Stimulated activated CD8-positive, alpha-beta memory T cell treated with anti-CD3 and anti-CD28 coated beads, Interleukin-15, amount 100 ng/mL, for 48 hours (primary cell): Measurements from ENCODE around the gene CELF6.

ENCODE experiments used
- DNase-seq, 2 donors: peaks; one replicate each; pipeline ENCODE4 v3.0.0-alpha.2; 2020; ENCODE audit warnings: low read depth in 2 of 2

CELF6 gene

DNA sequence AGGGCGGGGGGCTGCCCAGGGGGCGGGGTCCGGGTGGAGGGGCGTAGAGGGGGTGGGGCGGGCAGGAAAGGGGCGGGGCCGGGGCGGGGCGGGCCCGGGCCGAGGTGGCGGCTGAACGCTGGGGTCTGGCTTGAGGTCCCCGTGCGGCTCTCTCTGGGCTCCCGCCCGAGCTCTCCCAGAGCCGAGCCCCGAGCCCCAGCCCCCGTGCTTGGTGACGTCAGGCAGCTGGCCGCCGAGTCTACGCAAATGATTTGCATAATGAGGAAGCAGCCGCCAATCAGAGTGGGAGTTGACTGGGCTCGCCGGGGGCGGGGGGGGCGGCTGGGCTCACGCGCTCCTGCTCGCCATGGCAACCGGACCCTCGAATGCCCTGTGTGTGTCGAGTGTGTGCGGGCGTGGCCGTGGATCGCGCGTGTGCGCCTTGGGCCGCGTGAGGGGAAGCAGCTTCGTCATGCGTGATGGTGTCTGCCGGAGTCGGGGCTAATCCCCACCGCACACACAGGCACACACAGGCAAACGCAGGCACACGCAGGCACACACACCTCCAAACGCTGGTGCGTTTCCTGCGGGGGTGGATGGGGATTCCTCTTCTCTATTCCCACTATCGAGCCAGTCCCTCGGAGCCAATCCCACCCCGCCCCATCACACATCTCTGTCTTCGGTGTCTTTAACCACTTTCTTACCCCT, at the start of gene CELF6:
TSS of gene CELF6 (minus strand) at position 173 of the 687 bp plus-strand sequence. CDS start 283 bp downstream, outside the sequence.
- DNase-seq = peak; percentile 37 to 57

- no peak for DNase-seq
Observed at GRCh38 chr15:72368899-72369298, 48.9 kb upstream of the CELF6 start.

- no peak for DNase-seq
Observed at GRCh38 chr15:72368325-72368724, 48.4 kb upstream of the CELF6 start.

- no peak for DNase-seq
Observed at GRCh38 chr15:72365844-72366243, 45.9 kb upstream of the CELF6 start.

DNA sequence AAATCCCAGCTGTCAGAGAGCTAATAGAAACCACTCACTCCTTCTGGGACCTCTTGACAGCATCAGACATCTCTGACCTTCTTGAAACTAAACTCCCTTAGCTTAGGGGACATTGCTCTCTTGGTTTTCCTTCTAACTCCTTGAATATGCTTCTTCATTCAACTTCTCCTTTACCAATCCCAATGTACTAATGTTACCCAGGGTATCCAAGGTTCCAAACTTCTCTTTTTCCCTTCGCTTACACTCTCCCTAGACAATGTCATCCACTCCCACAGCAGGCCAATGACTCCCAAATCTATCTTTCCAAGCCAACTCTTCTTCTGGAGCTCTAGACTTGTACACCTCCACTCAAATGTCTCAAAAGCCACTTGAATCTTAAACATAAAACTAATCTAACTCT, 41.2 kb upstream of the CELF6 start:
- DNase-seq = no peak

GRCh38 chr15:72358650-72359171, 38.8 kb upstream of the CELF6 start:
- DNase-seq = no peak

- DNase-seq = no peak
Observed at GRCh38 chr15:72358121-72358520, 38.2 kb upstream of the CELF6 start.

- DNase-seq = no peak
Observed at GRCh38 chr15:72354496-72354895, 34.5 kb upstream of the CELF6 start.

DNA sequence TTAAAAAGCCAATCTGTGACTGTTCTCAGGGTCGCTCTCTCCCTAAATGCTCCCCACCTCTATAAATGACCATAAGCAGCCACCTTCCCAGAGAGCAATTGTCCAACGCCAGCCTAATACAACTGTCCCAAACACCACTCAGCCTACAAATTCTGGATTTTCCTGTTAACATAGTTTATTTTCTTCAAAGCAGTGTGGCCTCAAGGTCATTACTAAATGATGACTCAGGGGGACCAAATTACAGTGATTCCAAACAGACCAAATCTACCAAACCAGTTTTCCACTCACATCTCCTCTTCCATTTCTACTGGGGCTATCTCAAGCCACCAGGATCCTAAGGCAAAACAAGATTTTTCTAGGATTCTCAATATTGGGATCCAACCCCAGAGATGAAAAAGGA, 33.3 kb upstream of the CELF6 start:
- no peak for DNase-seq

DNA sequence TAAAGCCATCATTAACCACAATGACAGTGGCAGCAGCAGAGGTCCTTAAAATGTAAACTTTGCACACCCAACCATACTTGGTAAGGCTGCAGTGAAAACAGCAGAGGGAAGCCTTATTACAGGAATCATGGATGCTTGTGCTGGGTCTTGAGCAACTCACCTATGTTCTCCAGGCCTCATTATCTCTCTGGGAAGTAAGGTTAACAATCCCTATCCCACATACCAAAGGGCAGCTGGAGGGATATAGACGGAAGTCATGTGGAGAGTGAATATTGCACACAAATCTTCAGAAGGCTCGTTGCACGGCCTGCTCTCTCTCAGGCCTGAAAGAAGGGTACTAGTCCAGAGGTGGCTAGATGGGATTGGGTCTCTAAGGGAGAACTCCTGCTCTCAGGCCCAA, 25.8 kb upstream of the CELF6 start:
- DNase-seq = no peak

DNA sequence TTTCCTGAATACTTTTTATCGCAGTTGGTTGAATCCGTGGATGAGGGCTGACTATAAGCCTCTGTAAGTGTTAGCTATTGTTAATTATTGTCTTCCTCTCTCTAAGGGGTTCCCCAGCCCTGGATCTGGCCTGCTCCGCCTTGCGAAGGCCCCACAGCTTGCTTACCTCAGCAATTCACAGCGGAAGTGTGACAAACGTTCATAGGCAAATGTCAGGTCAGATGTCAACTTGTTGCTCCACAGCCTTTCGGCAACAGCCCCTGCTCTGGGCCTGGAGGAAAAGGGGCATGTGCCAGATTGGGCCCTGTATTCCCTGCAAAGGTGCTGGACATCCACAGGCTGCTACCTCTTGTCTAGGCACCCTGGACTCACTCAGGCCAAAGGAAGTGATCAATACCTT, 25.3 kb upstream of the CELF6 start:
- DNase-seq = no peak

- DNase-seq = no peak
Observed at GRCh38 chr15:72344602-72345001, 24.6 kb upstream of the CELF6 start.

- no peak for DNase-seq
Observed at GRCh38 chr15:72342385-72342784, 22.4 kb upstream of the CELF6 start.

- no peak for DNase-seq
Observed at GRCh38 chr15:72341361-72341760, 21.4 kb upstream of the CELF6 start.

- no peak for DNase-seq
Observed at GRCh38 chr15:72340366-72340765, 20.4 kb upstream of the CELF6 start.

DNA sequence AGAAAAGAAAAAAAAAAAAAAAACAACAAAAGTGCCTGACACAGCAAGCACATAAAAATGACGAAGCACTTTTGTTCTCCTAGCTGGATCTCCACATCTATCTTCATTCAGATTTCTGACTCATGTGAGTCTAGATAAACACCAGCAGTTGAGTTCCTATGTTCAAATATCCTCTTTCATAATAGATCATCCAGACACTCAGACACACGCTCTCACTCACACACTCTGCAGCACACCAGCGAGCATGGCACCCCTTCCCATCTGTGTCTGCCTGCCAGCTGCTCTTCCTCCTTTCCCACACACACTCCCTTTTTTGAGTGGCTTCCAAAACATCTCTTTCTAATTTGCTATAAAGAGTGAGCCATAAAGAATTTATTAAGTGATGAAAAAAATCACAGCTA, 19.8 kb upstream of the CELF6 start:
- no peak for DNase-seq

GRCh38 chr15:72338617-72339321, 18.8 kb upstream of the CELF6 start:
- no peak for DNase-seq

DNA sequence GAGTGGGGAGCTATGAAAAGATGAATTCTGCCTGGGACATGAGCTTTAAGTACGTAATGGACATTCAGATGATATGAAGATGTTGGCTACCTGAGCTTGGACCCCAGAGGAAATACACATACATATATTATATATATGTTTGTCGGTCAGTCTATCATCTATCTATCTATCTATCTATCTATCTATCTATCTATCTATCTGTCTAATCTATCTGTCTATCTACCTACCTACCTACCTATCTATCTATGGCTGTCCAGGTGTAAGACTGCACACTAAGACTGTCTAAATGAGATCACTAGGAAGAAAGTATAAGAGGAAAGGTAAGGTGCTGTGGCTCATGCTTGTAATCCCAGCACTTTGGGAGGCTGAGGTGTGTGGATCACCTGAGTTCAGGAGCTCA, 18.2 kb upstream of the CELF6 start:
- DNase-seq = no peak

DNA sequence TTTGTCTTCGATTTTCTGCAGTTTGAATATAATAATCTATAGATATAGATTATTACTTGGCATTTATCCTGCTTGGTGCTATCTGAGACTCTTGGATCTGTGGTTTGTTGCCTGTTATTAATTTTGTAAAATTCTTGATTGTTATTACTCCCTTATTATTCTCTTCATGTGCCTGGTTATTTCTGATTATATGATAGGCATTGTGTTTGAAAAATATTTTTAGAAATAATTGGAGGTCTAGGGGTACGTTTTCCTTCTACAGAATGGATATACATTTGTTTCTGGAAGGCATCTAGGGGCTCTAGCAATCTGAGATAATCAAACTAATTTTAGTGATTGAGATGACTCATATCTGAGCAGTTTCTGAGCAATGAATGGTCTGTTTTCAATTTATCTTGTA, 14.9 kb upstream of the CELF6 start:
- no peak for DNase-seq

- DNase-seq = no peak
Observed at GRCh38 chr15:72331021-72331420, 11.1 kb upstream of the CELF6 start.

DNA sequence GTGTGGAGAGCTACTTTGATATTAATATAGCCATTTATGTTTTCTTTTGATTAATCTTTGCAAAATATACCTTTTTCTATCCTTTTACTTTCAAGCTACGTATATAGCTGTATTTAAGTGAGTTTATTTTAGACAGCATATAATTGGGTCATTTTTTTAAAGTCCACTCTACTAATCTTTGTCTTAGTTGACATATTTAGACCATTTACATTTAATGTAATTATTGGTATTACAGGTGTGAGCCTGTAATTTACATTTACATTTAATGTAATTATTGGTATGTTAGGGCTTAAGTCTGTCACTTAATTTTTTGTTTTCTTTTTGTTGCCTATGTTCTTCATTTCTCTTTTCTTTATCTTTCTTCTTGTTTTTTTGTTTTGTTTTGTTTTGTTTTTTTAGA, 3.8 kb upstream of the CELF6 start:
- no peak for DNase-seq

DNA sequence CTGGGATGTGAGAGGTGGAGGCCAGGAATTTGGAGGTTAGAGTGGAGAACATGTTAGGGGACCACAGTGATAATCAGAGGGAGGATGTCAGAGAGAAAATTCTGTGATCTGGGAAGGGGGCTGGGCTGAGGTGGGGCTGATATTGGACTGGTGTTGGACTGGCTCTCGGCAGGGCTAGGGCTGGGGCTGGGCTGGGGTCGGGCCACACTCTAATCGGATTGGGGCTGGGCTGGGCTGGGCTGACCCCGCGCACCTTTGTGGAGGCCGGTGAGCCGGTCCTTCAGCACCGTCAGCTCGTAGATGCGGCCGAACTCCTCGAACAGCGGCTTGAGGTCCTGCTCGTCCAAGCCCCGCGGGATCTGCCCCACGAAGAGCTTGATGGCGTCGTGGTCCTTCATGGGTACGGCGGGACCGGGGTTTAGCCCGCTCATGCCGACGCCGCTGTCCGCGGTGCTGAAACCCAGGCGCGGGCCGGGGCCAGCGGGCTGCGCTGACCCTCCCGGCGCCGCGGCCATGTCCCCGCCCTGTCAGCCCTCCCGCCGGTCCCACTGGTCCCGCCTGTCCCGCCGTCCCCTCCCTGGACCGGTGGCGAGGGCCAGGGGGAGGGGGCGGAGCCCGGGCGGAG, 485 bp downstream of the CELF6 start:
- DNase-seq = peak; percentile 16 to 21

DNA sequence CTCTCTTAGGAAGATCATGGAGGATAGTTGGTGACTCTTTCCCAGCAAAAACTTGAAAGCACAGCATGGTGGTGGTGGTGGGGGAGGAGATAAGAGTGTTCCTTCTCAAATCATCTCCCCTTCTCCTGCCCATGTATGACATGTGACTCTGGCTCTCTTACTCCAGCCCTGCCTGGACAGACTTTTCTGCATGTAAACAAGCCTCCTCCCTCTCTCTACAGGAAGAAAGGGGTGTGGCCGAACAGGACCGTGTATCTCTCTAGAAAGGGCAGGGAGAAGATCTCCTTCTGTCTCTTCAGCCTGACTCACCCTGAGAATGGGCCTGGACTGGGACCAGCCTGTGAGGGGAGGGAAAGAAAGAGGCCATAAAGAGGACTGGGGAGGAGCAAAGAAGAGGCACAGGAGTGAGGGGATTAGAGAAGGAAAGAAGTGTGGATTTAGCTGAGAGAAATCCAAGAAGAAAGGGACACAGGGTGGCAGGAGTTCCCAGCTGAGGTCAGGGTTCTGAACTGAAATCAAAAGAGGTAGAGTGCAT, 1.5 kb downstream of the CELF6 start:
- no peak for DNase-seq
